Stimulated activated CD4-positive, alpha-beta T cell treated with anti-CD3 and anti-CD28 coated beads, Interleukin-4, amount 100 ng/mL, for 1 hour (primary cell): ENCODE measurements around the gene PROM2.

ENCODE experiments used
- DNase-seq: peaks from one replicate; pipeline ENCODE4 v3.0.0-alpha.2; 2020

The PROM2 gene

DNA sequence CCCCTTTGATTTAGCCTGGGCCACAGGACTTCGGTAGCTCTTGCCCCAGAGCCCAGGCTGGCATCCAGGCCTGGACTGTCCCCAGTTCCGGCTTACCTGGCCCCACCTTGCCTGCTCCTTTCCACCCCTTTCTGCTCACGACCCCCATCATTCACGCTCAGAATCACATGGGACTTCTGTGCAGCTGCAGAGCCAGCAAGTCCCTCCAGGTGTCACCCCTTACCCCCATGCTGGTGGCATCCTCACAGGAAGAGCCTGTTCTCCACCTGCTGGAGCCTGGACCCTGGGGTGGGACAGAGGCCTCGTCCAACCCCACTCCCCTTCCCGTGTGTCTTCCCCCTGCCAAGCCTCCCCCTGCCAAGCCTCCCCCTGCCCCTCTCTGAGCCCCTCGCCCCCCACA is 15.0 kb downstream of the PROM2 start:
- DNase-seq, result no peak

GRCh38 chr2:95291222-95291621 is 17.0 kb downstream of the PROM2 start:
- DNase-seq, result no peak

DNA sequence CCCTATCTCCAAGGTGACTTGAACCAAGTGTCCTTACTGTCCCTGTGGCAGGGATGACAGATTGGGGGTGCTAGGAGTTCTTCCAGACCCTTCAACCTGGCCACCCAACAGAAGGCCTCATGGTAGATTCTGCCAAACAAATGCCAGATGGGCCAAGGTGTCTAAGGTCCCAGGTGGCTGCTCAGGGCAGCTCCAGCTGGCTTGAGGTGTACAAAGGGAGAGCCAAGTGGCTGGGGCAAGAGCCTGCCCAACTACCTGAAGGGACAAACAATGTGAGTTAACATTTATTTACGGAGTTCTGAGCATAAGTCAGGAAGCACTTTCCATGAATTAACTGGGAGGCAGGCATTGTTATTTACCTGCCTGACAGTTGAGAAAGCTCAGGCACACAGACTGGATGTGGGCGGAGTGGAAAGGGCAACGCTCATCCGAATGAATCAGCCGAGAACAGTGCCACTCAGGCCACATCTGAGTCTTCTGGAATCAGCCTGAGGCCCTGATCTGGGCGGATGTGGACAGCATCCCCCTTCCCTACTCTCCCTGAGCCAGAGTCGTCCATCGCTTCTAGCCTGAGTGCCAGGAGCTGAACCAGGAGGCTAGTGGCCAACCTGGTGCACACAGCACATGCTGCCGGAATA is 18.5 kb downstream of the PROM2 start:
- no peak for DNase-seq

DNA sequence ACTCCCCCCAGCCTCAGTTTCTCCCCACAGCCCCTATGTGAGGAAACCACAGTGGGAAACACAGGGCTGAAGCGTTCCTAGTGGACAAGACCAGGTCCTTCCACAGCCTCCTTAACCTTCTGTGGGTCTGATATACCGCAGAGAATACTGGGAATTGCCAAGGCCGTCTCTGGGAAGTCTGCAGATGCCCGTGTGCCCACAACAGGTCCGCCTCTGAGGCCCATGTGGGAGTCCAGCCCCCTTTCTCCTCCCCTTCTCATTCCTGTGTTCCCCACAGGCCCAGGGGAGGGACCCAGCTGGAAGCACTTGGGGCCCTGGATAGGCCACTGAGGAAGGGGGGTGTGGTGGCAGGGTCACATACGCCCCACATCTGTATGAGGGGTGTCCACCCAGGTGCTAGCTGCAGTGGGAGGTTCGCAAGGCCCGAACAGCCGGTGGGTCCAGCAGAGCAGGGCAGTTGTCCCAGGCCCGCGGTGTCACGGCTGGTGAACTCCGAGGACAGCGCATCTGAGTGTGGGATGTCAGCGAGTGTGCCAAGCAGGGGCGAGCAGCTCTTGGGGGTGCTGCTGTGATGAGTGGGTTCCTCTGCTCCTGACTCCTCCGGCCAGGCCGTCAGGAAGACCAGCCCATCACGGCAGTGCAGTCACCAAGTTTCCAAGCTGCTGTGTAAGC is 20.5 kb downstream of the PROM2 start:
- no peak for DNase-seq

- no peak for DNase-seq
Observed at GRCh38 chr2:95295376-95295775, 21.1 kb downstream of the PROM2 start.

GRCh38 chr2:95296011-95296410 is 21.8 kb downstream of the PROM2 start:
- DNase-seq, result no peak

- DNase-seq, result no peak
Observed at GRCh38 chr2:95296880-95297487, 22.7 kb downstream of the PROM2 start, which contains the start of gene KCNIP3. TSS of gene KCNIP3 (plus strand) at chr2:95297347. CDS start at chr2:95297439, 92 bp downstream.

DNA sequence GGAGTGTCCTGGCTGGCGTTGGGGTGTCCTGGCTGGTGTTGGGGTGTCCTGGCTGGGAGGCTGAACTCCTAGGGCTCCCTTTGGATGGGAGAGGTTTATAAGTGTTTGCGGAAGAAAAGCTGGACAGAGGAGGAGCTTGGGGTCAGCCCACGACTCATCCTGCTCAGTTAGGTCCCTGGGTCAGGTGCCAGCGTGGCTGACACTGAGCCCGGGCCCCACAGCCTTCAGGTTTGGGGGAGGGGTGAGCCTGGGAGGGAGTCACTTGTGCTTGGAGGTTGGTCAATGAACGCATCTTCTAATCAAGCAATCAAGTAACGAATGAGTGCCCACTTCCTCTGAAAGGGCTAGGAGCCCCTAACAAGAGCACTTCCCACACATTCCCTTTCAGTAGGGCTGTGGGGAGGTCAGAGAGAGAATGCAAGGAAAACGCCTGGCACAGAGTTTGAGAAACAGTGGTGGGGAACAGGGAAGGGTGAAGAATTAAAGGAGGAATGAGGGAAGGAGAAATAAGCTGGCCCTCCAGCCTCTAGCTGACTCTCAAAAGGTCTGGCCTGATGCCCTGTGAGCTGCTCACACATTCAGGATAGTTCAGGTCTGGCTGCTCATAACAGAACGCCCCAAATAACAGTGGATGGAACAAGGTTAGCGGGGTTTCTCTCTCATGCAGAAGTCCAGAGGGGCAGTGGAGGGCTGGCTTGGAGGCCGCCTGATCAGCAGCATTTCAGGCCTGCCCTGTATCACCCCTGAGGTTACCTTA is 23.6 kb downstream of the PROM2 start:
- no peak for DNase-seq

GRCh38 chr2:95298486-95299111 is 24.4 kb downstream of the PROM2 start:
- no peak for DNase-seq

DNA sequence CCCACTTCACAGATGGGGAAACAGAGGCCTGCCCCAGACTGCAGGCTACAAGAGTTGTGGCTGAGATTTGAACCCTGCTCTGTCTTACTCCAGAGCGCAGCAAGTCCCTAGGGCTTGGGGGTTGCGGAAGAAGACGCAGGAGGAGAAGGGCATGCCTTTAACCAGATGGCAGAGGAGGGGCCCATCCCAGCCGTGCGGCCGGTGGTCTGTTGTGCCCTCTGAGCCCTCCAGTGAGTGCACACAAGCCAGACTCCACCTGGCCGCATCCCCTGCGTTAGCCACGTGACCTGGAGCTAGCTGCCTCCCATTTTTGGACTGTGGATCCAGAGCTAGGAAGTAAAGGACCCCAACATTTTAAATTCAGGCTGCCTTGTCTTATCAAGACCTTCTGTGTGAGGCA is 25.7 kb downstream of the PROM2 start:
- DNase-seq, result no peak

GRCh38 chr2:95300450-95300849 is 26.2 kb downstream of the PROM2 start:
- no peak for DNase-seq

DNA sequence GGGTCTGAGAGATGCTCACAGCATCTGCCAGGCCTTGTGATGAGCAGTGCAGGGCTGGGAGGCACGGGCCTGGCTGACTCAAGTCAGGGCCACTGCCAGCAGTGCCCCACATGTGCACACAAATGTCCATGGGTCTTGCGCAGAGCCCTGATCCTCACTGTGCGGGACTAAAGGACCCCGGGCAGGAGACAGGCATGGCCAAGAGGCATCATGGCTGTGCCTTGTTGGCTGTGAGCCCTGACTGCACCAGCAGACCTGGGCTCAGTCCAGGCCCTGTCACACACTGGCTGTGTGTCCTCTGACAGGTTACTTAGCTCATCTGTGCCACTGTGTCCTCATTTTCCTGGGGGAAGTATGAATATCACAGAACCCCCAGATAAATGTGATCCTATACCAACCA is 26.9 kb downstream of the PROM2 start:
- DNase-seq, result no peak

GRCh38 chr2:95301876-95302641 is 27.8 kb downstream of the PROM2 start:
- no peak for DNase-seq

GRCh38 chr2:95303191-95303919 is 29.1 kb downstream of the PROM2 start:
- no peak for DNase-seq

GRCh38 chr2:95305380-95306061 is 31.3 kb downstream of the PROM2 start:
- no peak for DNase-seq

- no peak for DNase-seq
Observed at GRCh38 chr2:95306336-95306895, 32.2 kb downstream of the PROM2 start.

- DNase-seq, result no peak
Observed at GRCh38 chr2:95307036-95307435, 32.8 kb downstream of the PROM2 start.

- no peak for DNase-seq
Observed at GRCh38 chr2:95307878-95308277, 33.6 kb downstream of the PROM2 start.

DNA sequence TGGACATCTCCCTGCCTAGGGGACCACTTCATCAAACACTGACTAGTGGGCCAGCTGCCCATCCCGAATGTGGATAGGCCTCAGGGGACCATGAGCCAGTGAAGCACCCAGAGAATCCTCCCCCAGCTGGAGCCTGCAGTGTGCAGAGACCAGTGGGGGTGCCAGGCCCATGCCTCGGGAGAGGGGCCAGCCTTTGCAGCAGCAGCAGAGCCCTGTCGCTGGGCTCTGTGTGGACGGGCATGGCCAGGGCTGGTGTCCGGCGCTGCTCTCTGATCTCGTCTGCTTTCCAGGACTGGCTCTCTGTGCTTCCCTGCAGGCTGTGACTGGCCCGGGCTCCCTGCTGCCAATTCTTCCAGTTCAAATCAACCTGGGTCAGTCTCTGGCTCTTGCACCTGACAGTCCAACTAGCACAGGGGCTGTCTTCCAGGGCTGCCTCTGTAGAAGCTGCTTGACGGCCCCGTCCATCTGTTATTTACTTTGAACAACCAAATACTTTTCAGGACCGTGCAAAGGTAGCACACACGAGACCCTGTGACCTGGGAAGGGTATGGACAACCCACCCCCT is 34.3 kb downstream of the PROM2 start:
- no peak for DNase-seq

DNA sequence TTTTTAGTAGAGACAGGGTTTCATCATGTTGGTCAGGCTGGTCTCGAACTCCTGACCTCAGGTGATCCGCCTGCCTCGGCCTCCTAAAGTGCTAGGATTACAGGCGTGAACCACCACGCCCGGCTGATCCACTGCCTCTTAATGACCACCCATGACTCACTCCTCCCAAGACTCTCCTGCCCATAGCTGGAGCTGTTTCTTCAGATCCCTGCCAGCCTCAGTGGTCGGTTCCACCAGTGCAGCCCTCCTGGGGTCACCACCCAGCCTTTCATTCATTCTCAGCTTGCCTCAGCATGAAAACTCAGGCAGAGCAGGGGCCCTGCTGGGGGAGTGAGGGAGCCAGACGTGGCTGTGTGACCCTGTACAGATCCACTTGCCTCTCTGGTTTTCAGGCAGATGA is 35.4 kb downstream of the PROM2 start:
- no peak for DNase-seq
